Measurements from ENCODE around the gene LYG2. TPM values are rescaled to one million over a fixed set of nuclear protein-coding genes. Genes with fewer than 3 reads are reported as not detected.
"Not testable (repeated sequence)": the region's sequence is repeated elsewhere in the genome, so short reads cannot be mapped to it uniquely, and the experiment has no call there.

LYG2 gene, protein sequence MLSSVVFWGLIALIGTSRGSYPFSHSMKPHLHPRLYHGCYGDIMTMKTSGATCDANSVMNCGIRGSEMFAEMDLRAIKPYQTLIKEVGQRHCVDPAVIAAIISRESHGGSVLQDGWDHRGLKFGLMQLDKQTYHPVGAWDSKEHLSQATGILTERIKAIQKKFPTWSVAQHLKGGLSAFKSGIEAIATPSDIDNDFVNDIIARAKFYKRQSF
- total RNA-seq (not detected), polyA plus RNA-seq (not detected)
- long read RNA-seq, donor 1: 0 reads
- long read RNA-seq, donor 2: 0 reads
- long read RNA-seq, donor 3: 0 reads
- long read RNA-seq, donor 4: 0 reads
- long read RNA-seq, donor 5: 0 reads

DNA sequence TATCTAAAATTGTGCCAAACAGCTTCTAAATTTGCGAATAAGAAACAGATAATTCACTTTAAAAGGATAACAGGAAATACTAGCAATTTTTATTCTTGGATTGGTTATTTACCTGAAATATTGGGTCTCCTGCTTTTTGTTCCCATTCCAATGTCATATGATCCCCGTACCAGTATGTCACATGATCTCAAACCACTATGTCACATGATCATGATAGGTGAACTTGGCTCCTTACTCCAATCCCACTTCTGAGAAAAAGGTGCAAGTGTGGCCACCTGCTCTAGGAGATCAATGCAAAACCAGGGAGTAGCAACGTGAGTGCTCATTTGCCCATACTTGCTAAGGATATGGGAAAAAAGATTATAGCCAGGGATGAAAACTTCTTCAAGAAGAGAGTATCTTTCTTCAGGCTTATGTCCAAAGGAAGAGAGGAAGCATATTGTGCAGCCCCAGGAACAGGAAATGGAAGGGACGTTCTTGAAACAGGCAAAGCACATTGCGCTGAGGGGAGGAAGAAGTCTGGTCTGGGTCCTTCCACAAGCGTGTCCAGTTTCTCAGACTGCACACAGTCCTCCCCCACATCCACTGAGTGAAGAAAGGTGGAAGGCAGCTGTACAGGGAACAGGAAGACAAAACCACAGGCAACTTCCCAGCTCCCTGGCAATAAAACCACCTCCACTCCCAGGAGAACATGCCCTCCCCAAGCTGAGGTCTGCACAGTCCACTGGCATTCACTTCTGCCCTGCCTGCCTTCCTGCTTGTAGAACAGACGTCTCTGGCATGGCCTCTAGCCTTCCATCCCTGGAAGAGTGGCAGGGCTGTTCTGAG is at the start of gene LYG2:
TSS of gene LYG2 (minus strand) at position 176 of the 828 bp plus-strand sequence. CDS start 1,406 bp downstream, outside the sequence.
- H3K36me3 ChIP-seq (ENCODE audit: control insufficient read depth in 4 of 4, insufficient read depth in 4 of 4, low read length in 4 of 4): no peaks in the 10 kb centered on the region
- no peak within 1 kb of the TSS for H3K9ac ChIP-seq (ENCODE audit: insufficient read depth in 1 of 2, low read length in 2 of 2)
- no peak for DNase-seq
- H3K9me3 ChIP-seq (ENCODE audit: control insufficient read depth in 4 of 4, insufficient read depth in 3 of 4, low read length in 3 of 4): no peaks in the 10 kb centered on the region
- TF ChIP-seq, protein P1, sequence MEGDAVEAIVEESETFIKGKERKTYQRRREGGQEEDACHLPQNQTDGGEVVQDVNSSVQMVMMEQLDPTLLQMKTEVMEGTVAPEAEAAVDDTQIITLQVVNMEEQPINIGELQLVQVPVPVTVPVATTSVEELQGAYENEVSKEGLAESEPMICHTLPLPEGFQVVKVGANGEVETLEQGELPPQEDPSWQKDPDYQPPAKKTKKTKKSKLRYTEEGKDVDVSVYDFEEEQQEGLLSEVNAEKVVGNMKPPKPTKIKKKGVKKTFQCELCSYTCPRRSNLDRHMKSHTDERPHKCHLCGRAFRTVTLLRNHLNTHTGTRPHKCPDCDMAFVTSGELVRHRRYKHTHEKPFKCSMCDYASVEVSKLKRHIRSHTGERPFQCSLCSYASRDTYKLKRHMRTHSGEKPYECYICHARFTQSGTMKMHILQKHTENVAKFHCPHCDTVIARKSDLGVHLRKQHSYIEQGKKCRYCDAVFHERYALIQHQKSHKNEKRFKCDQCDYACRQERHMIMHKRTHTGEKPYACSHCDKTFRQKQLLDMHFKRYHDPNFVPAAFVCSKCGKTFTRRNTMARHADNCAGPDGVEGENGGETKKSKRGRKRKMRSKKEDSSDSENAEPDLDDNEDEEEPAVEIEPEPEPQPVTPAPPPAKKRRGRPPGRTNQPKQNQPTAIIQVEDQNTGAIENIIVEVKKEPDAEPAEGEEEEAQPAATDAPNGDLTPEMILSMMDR (IDR thresholded peaks at IDR 0.05; ENCODE audit: control extremely low read depth, extremely low read depth): no peak
- ATAC-seq (ENCODE audit: insufficient read depth, low FRiP score): no peak
- H3K4me1 ChIP-seq (ENCODE audit: control insufficient read depth in 5 of 5, insufficient read depth in 5 of 5, low read length in 5 of 5): no peaks in the 10 kb centered on the region
- no peak within 1 kb of the TSS for H3K4me3 ChIP-seq
- no peak within 1 kb of the TSS for H3K27ac ChIP-seq (ENCODE audit: low read depth in 1 of 2, low read length in 1 of 2)
- WGBS, 2 donors: 42 to 79% methylated on average over 7 of the region's 7 CpGs
- no peaks in the 10 kb centered on the region for H3K27me3 ChIP-seq (ENCODE audit: control insufficient read depth in 3 of 3, insufficient read depth in 3 of 3, low read length in 2 of 3)

DNA sequence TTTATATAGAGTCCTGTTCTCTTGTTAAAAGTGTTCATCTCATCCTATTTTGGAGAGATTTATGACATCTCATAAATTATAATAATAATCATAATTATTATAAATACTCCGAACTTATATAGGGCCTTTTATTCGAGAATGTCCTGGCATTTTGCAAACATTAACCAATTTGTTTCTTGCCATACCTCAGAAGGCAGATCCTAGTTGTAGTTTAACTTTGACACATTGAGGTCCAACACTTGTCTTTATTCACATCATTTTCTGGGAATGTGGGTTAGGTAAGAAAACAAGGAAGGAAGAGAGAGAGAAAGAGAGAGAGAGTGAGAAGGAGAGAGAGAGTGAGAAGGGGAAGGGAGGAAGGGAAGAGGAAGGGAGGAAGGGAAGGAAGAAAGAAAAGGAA is 45.6 kb upstream of the LYG2 start, which contains the start of gene LYG1:
TSS of gene LYG1 (minus strand) at position 101 of the 400 bp plus-strand sequence. CDS start 5,527 bp downstream, outside the sequence.
- H3K27me3 ChIP-seq (ENCODE audit: control insufficient read depth in 3 of 3, insufficient read depth in 3 of 3, low read length in 2 of 3); H3K4me3 ChIP-seq; H3K27ac ChIP-seq (ENCODE audit: low read depth in 1 of 2, low read length in 1 of 2); DNase-seq; H3K36me3 ChIP-seq (ENCODE audit: control insufficient read depth in 4 of 4, insufficient read depth in 4 of 4, low read length in 4 of 4); ATAC-seq (ENCODE audit: insufficient read depth, low FRiP score); H3K4me1 ChIP-seq (ENCODE audit: control insufficient read depth in 5 of 5, insufficient read depth in 5 of 5, low read length in 5 of 5); H3K9me3 ChIP-seq (ENCODE audit: control insufficient read depth in 4 of 4, insufficient read depth in 3 of 4, low read length in 3 of 4); H3K9ac ChIP-seq (ENCODE audit: insufficient read depth in 1 of 2, low read length in 2 of 2): not testable (repeated sequence)
- 94 to 95% methylated on average over 2 of the region's 2 CpGs for WGBS, 2 donors

DNA sequence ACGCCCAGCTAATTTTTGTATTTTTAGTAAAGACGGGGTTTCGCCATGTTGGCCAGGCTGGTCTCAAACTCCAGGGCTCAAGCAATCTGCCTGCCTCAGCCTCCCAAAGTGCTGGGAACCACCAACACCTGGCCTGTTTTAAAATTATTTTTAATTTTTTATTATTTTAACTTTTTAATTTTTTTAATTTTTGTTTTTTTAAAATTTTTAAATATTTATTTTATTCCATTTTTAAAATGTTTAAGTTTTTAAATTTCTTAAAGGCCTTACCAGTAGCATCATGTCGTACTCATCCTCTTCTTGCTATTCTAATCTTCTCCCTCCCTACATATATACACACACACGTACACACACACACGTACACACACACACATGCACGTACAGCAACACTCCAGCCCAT is 44.1 kb upstream of the LYG2 start:
- H3K27ac ChIP-seq (ENCODE audit: low read depth in 1 of 2, low read length in 1 of 2): no peak overlapping the region
- DNase-seq (no peak), ATAC-seq (ENCODE audit: insufficient read depth, low FRiP score) (no peak)
- H3K4me3 ChIP-seq: no peak overlapping the region
- 95 to 97% methylated on average over 7 of the region's 7 CpGs for WGBS, 2 donors
- no peak overlapping the region for H3K9ac ChIP-seq (ENCODE audit: insufficient read depth in 1 of 2, low read length in 2 of 2)
- TF ChIP-seq, protein P1 (IDR thresholded peaks at IDR 0.05; ENCODE audit: control extremely low read depth, extremely low read depth): no peak
- no peaks in the 10 kb centered on the region for H3K4me1 ChIP-seq (ENCODE audit: control insufficient read depth in 5 of 5, insufficient read depth in 5 of 5, low read length in 5 of 5)
- no peaks in the 10 kb centered on the region for H3K9me3 ChIP-seq (ENCODE audit: control insufficient read depth in 4 of 4, insufficient read depth in 3 of 4, low read length in 3 of 4)
- no peaks in the 10 kb centered on the region for H3K27me3 ChIP-seq (ENCODE audit: control insufficient read depth in 3 of 3, insufficient read depth in 3 of 3, low read length in 2 of 3)
- H3K36me3 ChIP-seq (ENCODE audit: control insufficient read depth in 4 of 4, insufficient read depth in 4 of 4, low read length in 4 of 4): peaks cover 0 to 6% (median 3%) of the 10 kb centered on the region in 4 donors

DNA sequence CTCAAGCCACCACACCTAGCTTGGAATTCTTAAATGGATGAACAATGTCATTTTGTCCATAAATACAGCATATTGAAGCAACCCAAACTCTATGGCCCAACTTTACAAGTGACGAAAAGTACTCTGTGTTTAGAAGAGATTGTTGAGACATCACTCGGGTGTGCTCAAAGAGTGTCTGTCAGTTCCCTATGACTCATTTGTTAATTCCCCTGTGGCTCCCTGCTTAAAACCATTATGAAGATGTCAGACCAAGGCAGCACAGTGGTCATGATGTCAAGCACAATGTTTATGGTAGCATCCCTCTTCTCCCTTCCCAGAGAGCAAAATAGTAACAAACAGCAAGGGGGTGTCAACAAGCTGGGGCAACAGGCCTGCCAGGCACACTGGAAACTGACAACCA is 42.5 kb upstream of the LYG2 start:
- ATAC-seq (ENCODE audit: insufficient read depth, low FRiP score): no peak

More for the DNA sequence above, 42.5 kb upstream of the LYG2 start:
- Histone ChIP-seq H3K27me3 (ENCODE audit: control insufficient read depth in 3 of 3, insufficient read depth in 3 of 3, low read length in 2 of 3) (no peaks in the 10 kb centered on the region), H3K9me3 (ENCODE audit: control insufficient read depth in 4 of 4, insufficient read depth in 3 of 4, low read length in 3 of 4) (no peaks in the 10 kb centered on the region), H3K9ac (ENCODE audit: insufficient read depth in 1 of 2, low read length in 2 of 2) (no peak overlapping the region), H3K27ac (ENCODE audit: low read depth in 1 of 2, low read length in 1 of 2) (no peak overlapping the region), H3K36me3 (ENCODE audit: control insufficient read depth in 4 of 4, insufficient read depth in 4 of 4, low read length in 4 of 4) (peaks cover 0 to 6% (median 3%) of the 10 kb centered on the region in 4 donors), H3K4me3 (no peak overlapping the region), H3K4me1 (ENCODE audit: control insufficient read depth in 5 of 5, insufficient read depth in 5 of 5, low read length in 5 of 5) (no peaks in the 10 kb centered on the region)
- TF ChIP-seq, protein P1 (IDR thresholded peaks at IDR 0.05; ENCODE audit: control extremely low read depth, extremely low read depth): no peak
- DNase-seq: no peak
- 85 to 92% methylated on average over 2 of the region's 2 CpGs for WGBS, 2 donors

All from lung (tissue), 16 donors.